HG02981 (cell line): ENCODE results near the gene PTPRN2.
"Not testable (repeated sequence)": the region's sequence is repeated elsewhere in the genome, so short reads cannot be mapped to it uniquely, and the experiment has no call there.

Source experiments
- ATAC-seq: cut with Tn5 transposase; IDR thresholded peaks from one replicate; pipeline ENCODE4 v1.9.1; 2021; ENCODE audit warnings: mild to moderate bottlenecking, moderate library complexity; ENCODE audit not compliant: unreplicated experiment

The PTPRN2 gene

DNA sequence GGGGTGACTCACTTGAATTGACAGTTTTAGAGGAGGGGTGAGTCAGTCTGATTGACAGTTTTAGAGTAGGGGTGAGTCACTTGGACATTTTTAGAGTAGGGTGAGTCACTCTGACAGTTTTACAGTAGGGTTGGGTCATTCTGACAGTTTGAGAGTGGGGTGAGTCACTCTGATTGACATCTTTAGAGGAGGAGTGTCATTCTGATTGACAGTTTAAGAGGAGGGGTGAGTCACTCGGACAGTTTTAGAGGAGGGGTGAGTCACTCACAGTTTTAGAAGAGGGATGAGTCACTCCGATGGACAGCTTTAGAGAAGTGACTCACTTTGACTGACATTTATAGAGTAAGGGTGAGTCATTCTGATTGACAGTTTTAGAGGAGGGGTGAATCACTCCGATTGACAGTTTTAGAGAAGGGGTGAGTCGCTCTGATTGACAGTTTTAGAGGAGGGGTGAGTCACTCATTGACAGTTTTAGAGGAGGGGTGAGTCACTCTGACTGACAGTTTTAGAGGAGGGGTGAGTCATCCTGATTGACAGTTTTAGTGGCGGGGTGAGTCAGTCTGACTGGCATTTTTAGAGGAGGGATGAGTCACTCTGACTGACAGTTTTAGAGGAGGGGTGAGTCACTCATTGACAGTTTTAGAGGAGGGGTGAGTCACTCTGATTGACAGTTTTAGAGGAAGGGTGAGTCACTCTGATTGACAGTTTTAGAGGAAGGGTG, 655.0 kb downstream of the PTPRN2 start:
- ATAC-seq = no peak

DNA sequence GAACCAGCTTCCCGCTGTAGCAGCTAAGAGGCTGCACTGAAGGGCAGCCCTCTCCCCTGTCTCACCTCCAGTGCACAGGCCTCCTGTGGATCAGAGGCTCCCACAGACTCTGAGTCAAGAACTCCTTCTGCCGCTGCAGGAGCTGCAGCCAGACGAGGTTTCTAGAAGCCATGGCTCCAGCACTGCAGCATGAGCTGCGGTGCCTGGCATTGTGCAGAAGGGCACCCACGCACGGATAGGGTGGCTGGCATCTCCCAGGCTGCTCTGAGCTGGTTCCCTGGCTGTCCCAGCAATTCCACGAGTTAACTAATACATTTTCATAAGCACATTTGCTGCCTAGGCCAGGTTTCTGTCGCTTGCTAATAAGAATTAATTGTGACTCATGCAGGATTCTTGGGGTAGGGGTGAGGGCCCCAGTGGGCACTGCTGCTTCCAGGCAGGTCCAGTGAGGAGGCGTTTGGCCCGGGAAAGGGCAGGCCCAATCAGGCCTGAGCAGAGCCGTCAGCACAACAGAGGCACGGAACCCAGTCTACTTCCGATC, 656.6 kb downstream of the PTPRN2 start:
- no peak for ATAC-seq

DNA sequence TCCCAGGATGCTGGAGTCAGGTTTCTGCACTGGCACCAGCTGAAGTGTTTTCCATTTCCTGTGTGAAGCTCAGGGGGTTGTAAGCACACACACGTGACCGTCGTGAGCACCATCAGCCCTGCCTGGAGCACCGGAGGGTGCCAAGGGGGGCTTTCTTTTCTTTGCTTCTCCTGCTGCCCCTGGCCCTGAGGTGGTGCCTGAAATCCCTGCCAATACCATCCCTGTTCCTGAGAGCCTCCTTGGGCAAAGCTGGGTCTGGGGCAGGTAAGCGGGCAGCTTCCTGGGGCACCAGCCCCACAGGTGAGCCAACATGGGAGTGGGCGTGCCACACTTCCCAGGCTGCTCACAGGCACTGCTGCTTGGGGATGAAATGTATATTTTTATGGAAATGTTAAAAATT, 657.2 kb downstream of the PTPRN2 start:
- no peak for ATAC-seq

DNA sequence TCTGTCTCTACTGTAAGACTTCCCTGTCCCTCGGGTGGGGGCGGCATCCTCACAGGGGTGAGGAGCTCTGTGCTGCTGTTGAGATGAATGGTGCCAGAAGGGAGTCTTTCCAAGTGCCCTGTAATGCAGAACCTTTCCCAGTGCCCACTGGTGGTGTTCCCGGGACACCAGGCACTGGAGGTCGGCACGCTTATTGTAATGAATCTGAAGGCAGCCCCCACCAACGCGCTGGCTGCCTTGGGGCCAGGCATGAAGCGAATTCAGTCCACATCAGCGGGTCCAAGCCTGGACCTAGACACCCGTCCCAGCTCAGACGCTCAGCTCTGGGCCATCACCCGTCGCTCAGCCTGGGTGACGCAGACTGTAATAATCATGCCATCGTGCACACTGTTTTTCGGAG, 658.0 kb downstream of the PTPRN2 start:
- no peak for ATAC-seq

DNA sequence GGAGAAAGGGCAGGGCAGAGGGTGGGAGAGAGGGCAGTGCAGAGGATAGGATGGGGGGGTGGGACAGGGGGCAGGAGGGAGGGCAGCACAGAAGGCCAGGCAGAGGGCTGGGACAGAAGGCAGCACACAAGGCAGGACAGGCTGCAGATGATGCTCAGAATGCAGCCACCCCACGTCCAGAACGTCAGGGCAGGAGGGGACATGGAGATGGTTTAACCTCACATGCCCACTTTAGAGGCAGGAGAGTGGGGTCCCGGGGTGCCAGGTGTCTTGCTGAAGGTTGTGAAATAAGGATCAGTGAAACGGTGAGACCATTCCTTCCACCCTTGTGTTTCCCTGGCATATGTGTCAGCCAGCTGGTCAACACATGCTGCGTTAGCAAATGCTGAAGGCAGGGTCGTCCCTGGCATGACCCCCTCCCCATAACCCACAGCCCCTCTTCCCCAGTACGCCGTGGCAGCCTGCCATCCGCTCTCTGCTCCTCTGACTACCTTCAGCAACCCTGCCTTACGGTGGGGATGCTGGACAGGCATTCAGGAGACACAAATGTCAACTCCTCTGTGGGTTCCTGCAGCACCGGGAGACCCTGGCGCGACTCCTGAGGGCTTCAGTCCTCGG, 658.7 kb downstream of the PTPRN2 start:
- no peak for ATAC-seq

DNA sequence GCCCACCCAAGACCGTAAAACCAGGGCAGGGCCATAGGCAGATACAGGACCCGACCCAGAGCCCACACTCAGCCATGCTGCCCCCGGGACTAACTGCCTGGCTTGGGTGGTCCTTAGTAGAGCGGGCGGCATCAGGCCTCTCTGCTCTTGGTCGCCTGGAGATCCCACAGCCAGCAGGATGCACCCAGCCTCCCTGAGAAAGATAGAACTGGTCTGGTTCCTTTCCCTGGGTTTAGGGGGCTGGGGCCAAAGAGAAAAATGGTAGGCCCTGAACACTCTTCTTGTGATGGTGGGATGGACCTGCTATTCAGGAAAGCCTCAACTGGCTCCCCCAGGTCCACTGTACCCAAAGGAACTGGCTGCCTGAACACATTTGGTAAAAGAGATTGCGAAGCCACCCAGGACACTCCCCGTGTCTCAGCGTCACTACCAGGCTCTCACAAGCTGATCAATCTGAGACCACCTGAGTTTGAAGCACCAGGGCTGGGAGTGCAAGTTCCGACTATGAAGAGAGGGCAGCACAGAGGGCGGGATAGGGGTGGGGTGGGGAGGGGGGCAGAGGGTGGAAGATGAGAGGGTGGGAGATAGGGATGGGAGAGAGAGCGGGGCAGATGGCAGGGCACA, 659.3 kb downstream of the PTPRN2 start:
- no peak for ATAC-seq

DNA sequence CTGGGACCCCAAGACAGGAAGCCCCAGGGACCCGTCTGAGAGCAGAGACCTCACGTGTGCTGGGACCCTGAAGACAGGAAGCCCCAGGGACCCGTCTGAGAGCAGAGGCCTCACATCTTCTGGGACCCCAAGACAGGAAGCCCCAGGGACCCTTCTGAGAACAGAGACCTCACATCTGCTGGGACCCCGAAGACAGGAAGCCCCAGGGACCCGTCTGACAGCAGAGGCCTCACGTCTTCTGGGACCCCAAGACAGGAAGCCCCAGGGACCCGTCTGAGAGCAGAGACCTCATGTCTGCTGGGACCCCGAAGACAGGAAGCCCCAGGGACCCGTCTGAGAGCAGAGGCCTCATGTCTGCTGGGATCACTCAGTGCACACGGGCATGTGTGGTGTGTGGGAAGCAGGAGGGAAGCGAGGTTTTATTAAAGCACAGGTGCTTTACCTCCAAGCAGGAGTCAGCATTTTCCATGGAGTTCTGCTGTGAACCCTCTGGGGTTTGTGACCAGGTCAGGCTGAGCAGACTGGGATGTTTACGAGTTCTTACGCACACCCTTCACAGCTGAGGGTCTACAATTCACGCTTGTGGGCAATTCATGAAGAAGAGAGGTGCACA, 660.2 kb downstream of the PTPRN2 start:
- no peak for ATAC-seq

DNA sequence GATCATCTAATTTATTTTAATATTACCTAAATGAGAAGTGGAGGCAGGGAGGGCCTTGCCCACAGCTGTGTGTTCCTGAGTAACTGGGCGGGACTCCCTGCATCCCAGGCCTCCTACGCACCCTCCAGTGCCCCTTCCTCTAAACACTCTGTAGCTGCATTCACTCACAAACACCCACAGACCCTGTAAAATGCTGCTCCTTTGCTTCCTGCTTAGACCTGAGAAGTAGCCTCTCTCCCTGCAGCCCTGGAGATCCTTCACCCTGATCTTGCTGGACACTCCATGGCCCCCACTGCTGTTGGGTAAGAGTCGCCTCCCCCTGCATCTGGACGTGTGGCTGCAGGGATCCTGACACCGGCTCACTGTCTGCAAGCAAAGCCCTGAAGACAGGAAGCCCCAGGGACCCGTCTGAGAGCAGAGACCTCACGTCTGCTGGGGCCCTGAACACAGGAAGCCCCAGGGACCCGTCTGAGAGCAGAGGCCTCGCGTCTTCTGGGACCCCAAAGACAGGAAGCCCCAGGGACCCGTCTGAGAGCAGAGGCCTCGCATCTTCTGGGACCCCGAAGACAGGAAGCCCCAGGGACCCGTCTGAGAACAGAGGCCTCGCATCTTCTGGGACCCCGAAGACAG, 661.0 kb downstream of the PTPRN2 start:
- ATAC-seq = no peak

DNA sequence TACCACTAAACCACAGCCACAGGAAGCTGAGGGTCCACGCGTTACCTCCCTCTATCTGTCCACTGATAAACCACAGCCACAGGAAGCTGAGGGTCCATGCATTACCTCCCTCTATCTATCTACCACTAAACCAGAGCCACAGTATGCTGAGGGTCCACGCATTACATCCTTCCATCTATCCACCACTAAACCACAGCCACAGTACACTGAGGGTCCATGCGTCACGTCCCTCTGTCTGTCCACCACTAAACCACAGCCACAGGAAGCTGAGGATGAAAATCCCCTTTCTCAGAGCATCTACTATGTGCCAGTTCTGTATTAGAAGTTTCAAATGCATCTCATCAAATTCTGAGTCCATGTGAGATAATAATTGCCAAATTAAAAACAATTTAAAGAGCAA, 661.5 kb downstream of the PTPRN2 start:
- no peak for ATAC-seq

DNA sequence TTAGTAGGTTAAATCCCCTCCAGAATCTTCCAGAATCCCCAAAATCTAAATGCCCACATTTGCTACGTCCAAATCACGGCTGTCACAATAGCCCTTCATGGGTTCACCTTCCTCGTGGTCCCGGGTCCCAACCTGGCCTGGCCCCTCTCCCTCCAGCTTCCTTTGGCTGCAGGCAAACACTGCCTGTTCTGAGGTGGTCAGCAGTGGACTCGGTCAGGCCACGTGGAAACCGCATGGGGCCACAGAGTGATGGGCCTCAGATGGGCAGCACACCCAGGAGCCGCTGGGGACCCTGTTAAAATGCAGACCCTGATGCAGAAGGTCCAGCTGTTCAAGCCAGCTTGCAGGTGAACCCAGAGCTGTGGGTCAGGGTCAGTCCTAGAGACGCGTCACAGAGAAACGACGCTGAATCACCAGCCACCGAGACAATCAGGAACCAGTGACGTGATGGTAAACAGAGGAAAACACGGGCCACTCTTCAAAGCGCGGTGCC, 662.2 kb downstream of the PTPRN2 start:
- ATAC-seq = no peak

DNA sequence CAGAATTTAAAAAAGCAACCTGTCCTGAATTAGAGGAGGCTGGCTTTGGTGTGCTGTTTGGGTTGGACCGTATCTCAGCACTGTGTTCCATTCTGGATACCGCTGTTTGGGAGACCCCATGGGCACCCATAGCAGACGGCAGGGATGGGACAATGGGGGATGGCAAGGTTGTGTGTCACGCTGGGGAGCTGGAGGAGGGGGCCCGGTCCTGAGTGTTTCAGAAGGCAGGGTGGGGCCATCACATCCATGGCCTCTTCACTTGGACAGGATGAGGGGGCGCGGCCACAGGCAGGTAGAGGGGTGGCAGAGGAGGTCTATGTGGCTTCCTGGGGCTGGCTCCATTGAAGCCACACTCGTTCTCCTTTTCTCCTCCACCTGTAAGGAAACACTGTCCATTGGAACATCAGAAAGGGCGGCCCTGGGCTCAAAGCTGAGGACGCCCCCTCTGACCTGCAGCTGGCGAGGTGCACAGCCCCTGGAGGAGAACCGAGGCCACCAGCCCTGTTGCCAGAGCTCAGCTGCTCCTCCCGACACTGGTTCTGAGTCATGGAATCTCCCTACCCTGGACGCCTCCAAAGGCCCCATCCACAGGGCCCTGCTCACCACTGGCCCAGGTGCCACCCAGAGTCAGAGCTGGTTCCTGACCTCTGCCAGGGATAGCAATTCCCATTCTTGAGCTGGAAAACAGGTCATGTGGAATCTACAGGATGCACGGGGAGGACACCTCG, 663.6 kb downstream of the PTPRN2 start:
- ATAC-seq = no peak

DNA sequence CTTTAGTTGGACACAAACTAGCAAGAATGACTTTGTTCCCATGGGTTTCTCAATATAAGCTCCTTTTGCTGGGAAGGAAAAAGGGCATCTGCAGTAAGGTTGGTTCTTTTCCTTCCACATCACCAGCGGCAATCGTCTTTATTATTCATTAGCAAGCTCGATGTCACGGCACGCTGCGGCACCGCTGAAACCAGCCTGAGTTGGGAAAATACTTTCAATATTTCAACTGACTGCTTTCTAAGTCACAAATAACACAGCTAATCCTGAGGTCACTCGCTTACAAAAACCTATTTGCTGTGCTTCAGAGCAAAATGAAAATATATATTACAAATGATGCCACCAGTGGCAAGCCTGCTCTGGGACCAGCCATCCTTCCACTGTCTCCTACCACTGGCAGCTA, 665.0 kb downstream of the PTPRN2 start:
- no peak for ATAC-seq

DNA sequence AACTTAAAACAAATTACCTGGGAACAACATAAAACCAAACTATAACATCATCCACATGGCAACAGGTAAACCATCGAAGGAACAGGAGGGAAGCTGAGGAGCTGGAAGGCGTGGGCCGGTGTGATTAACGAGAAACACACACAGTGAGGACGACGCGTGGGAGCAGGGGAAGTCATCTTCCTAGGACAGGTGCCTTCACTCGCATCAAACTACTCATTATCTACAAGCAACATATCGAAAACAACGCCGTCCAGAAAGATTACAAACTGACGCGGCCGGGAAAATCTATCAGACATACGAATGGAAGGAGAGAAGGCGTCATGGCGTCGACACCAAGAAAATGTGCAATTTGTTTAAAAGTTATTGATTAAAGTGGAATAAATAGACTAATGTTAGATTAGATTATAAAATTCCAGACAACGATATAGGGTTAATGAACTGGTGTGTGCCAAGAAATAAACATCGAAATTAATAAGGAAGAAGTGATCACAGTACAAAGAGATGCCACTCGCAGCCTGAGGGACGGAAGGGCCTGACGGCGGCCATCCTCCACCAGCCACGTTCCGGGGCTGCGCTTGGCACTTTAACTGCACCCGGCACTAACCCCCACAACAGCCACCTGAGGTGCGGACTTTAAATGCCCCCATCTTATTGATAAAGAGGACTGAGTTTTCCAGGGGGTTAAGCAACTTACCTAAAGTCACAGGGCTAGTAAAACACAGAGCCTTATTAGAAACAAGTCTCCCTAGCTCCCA, 669.1 kb downstream of the PTPRN2 start:
- ATAC-seq = no peak

DNA sequence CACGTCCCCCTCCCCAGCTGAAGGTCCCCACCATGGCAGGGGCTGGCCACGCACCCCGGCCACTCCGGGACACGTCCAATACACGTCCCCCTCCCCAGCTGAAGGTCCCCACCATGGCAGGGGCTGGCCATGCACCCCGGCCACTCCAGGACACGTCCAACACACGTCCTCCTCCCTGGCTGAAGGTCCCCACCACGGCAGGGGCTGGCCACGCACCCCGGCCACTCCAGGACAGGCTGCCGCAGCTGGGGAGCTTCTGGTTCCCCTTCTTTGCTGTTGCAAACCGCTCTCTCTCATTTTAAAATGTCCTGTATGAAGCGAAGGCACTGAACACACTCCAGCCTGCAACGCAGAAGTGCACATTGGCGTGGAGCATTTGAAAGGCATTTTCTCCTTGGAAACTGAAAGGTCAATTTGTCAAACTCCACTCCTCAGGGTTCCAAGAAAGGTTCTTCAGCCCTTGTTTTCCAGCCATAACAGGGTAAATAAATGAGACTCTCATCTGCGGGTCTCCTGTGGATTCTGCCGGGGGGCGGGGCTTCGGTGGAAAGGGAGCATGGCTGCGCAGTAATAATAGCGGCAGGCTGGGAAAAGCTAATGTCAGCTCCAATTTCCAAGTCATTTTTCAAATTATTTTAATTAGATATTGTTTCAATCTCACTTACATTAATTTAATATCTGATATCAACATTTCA, 670.5 kb downstream of the PTPRN2 start:
- no peak for ATAC-seq

DNA sequence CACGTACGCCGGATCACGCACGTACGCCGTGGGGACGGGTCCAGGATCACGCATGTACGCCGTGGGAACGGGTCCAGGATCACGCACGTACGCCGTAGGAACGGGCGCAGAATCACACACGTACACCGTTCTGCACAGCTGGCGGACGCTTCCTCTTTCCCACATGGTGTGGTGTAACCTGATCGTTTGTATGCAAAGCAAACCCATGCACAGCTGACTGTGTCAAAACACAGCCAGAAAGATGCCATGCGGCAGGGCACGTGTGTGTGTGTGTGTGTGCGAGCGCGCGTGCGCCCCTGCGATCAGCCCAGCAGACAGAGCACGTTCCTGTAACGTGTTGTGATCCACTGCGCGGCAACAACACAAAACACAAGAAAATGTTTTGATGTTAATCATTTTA, 677.2 kb downstream of the PTPRN2 start:
- no peak for ATAC-seq

DNA sequence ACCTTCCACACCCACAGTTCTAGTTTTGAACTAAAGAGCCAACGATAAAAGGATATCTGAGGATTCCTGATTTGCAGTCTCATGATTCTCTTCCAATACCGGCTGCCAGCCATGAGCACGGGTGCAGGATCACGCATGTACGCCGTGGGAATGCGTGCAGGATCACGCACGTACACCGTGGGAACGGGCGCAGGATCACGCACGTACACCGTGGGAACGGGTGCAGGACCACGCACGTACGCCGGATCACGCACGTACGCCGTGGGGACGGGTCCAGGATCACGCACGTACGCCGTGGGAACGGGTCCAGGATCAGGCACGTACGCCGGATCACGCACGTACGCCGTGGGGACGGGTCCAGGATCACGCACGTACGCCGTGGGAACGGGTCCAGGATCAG, 677.6 kb downstream of the PTPRN2 start:
- ATAC-seq = not testable (repeated sequence)

DNA sequence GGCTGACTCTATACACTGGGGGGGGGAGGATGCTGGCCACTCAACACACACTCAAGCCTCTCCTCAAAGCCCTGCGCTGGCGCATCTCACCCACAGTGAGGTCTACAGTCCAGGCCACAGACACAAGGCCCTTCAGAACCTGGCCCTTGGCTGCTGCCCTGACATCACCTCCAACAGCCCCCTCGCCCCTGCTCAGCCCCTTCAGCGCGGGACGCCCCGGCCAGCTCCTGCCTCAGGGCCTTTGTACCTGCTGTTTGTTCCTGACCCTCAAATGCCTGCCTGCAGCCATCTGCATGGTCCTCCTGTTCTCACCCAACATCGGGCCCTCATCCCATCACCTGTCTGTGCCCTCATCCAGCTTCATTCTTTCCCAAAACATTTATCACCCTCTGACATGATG, 678.3 kb downstream of the PTPRN2 start:
- ATAC-seq = no peak

DNA sequence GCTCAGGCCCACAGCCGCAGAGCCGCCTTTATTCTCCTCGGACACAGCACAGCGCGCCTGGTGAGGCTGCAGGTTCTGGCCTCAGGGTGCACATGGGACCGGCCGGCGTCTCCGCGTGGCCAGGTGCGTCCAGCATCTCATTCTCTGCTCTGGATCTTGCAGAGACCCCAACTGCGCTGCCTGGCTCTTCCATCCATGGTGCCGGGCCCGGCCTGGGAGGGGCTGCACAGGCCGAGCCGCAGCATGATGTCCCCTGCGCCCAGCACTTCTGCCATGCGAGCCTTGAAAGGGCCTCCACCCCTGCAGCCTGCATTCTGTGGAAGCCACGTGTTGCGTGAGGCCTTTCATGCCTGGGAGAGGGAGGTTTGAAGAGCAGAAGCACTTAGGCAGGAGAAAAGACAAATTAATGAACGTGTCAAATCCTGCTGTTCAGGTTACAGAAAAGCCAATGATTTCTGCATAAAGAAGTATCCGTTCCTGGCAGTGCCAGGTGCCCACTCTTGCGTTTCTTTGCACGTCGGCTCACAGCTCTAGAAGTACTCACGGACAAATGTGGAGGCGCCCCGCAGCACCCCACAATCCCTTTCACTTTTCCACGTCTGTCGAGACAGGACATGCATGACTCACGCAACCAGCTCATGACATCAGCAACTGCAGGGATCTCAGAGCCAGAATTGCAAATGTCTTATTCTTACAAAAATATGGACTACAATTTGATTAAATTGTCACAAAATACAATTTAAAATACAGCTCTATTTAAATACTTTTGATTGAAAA, 679.4 kb downstream of the PTPRN2 start:
- ATAC-seq = no peak
